ENCODE data around the gene ATP6V1G2. TPM values are rescaled to one million over a fixed set of nuclear protein-coding genes. Genes with fewer than 3 reads are reported as not detected.

ATP6V1G2 gene
- polyA plus RNA-seq, 1 donor (not counting 4 experiments of a cell fraction or from before 2014, with no cell fraction given): 1.3 TPM

- no peak overlapping the region for H3K9ac ChIP-seq (ENCODE audit: control insufficient read depth, extremely low read depth, insufficient read depth, low read length)
Observed at GRCh38 chr6:31525553-31525931, 20.9 kb downstream of the ATP6V1G2 start.

GRCh38 chr6:31521835-31522234, 24.6 kb downstream of the ATP6V1G2 start:
- Histone ChIP-seq H3K9me3 (ENCODE audit: control insufficient read depth, low read depth, low read length) (no peaks in the 10 kb centered on the region), H4K20me1 (ENCODE audit: control insufficient read depth, extremely low read depth, insufficient read depth, low read length) (no peaks in the 10 kb centered on the region), H3K4me3 (ENCODE audit: control insufficient read depth in 2 of 3, extremely low read depth in 1 of 3, insufficient read depth in 2 of 3, low read depth in 1 of 3, low read length in 3 of 3) (no peak overlapping the region), H3K79me2 (ENCODE audit: control insufficient read depth, insufficient read depth, low read length) (no peaks in the 10 kb centered on the region), H3K4me1 (ENCODE audit: control insufficient read depth, extremely low read depth, insufficient read depth, low read length) (peaks cover 7% of the 10 kb centered on the region), H3K36me3 (ENCODE audit: control insufficient read depth in 2 of 2, extremely low read depth in 1 of 2, insufficient read depth in 2 of 2, low read length in 2 of 2) (no peaks in the 10 kb centered on the region), H3K27me3 (ENCODE audit: control insufficient read depth, extremely low read depth, insufficient read depth, low read length) (no peaks in the 10 kb centered on the region), H3K27ac (ENCODE audit: control insufficient read depth, insufficient read depth, low read length) (no peak overlapping the region), H2AFZ (ENCODE audit: control insufficient read depth, low read length) (no peak overlapping the region), H3K9me1 (ENCODE audit: control insufficient read depth, extremely low read depth, insufficient read depth, low read length) (no peaks in the 10 kb centered on the region), H3K4me2 (ENCODE audit: control insufficient read depth, extremely low read depth, insufficient read depth, low read depth, low read length) (no peak overlapping the region), H3K9ac (ENCODE audit: control insufficient read depth, extremely low read depth, insufficient read depth, low read length) (no peak overlapping the region)
- FAIRE-seq (no peak), DNase-seq (ENCODE audit: low read depth, low spot score) (no peak)
- TF ChIP-seq CTCF (optimal IDR thresholded peaks at IDR 0.05 in 1 of 3, IDR thresholded peaks at IDR 0.05 in 1 of 3, conservative IDR thresholded peaks at IDR 0.05 in 1 of 3; ENCODE audit: extremely low read depth in 1 of 3, insufficient read depth in 2 of 3, low read length in 3 of 3) (no peak), EZH2 (IDR thresholded peaks at IDR 0.05; ENCODE audit: low read length) (no peak)
- dilution Hi-C loops (cut with MboI; ENCODE audit: extremely low pct_ligation_motif_present, low sequenced_read_pairs): no loop called here

More at GRCh38 chr6:31525553-31525931, 20.9 kb downstream of the ATP6V1G2 start:
- Histone ChIP-seq H3K27ac (ENCODE audit: control insufficient read depth, insufficient read depth, low read length) (no peak overlapping the region), H3K4me1 (ENCODE audit: control insufficient read depth, extremely low read depth, insufficient read depth, low read length) (peaks cover 7% of the 10 kb centered on the region), H3K4me3 (ENCODE audit: control insufficient read depth in 2 of 3, extremely low read depth in 1 of 3, insufficient read depth in 2 of 3, low read depth in 1 of 3, low read length in 3 of 3) (no peak overlapping the region), H3K9me1 (ENCODE audit: control insufficient read depth, extremely low read depth, insufficient read depth, low read length) (no peaks in the 10 kb centered on the region), H3K79me2 (ENCODE audit: control insufficient read depth, insufficient read depth, low read length) (no peaks in the 10 kb centered on the region), H3K36me3 (ENCODE audit: control insufficient read depth in 2 of 2, extremely low read depth in 1 of 2, insufficient read depth in 2 of 2, low read length in 2 of 2) (peaks cover 5 to 8% of the 10 kb centered on the region in 2 experiments), H3K27me3 (ENCODE audit: control insufficient read depth, extremely low read depth, insufficient read depth, low read length) (no peaks in the 10 kb centered on the region), H3K4me2 (ENCODE audit: control insufficient read depth, extremely low read depth, insufficient read depth, low read depth, low read length) (no peak overlapping the region), H2AFZ (ENCODE audit: control insufficient read depth, low read length) (no peak overlapping the region), H3K9me3 (ENCODE audit: control insufficient read depth, low read depth, low read length) (no peaks in the 10 kb centered on the region), H4K20me1 (ENCODE audit: control insufficient read depth, extremely low read depth, insufficient read depth, low read length) (peaks cover 6% of the 10 kb centered on the region)
- FAIRE-seq (no peak), DNase-seq (ENCODE audit: low read depth, low spot score) (no peak)
- dilution Hi-C loops (cut with MboI; ENCODE audit: extremely low pct_ligation_motif_present, low sequenced_read_pairs): no loop called here
- TF ChIP-seq CTCF (optimal IDR thresholded peaks at IDR 0.05 in 1 of 3, IDR thresholded peaks at IDR 0.05 in 1 of 3, conservative IDR thresholded peaks at IDR 0.05 in 1 of 3; ENCODE audit: extremely low read depth in 1 of 3, insufficient read depth in 2 of 3, low read length in 3 of 3) (no peak), EZH2 (IDR thresholded peaks at IDR 0.05; ENCODE audit: low read length) (no peak)
